OCI-LY1 (cell line): ENCODE results near the gene DNASE2.

Source experiments
- EZH2 ChIP-seq: fragments of 200-600 bp; sonication (generic), shearing (Covaris generic); IDR thresholded peaks from 2 replicates; pipeline ENCODE4 v1.8.0; 2017; ENCODE audit warnings: borderline replicate concordance, mixed run types, mild to moderate bottlenecking, antibody characterized with exemption, low read length, moderate library complexity, mixed read lengths
- TF ChIP-seq, protein P1 (sequence below): fragments of 200-600 bp; sonication (generic), shearing (Covaris generic); IDR thresholded peaks from 2 replicates; pipeline ENCODE4 v1.5.1; 2017; ENCODE audit warnings: mild to moderate bottlenecking, antibody characterized with exemption, low read length, moderate library complexity, mixed read lengths

DNA sequence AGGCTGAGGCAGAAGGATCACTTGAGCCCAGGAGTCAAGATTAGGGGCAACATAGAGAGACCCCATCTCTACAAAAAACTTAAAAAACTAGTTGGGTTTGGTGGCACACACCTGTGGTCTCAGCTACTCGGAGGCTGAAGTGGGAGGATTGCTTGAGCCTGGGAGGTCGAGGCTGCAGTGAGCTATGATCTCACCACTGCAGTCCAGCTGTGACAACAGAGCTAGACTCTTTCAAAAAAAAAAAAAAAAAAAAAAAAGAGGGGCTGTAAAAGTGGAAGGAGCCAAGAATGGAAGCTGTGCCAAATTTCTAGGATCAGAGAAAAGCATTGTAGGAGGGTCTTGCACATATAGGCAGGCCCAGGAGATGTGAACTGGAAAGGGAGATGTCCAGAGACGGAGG, 9.6 kb downstream of the DNASE2 start:
- TF ChIP-seq, protein P1, sequence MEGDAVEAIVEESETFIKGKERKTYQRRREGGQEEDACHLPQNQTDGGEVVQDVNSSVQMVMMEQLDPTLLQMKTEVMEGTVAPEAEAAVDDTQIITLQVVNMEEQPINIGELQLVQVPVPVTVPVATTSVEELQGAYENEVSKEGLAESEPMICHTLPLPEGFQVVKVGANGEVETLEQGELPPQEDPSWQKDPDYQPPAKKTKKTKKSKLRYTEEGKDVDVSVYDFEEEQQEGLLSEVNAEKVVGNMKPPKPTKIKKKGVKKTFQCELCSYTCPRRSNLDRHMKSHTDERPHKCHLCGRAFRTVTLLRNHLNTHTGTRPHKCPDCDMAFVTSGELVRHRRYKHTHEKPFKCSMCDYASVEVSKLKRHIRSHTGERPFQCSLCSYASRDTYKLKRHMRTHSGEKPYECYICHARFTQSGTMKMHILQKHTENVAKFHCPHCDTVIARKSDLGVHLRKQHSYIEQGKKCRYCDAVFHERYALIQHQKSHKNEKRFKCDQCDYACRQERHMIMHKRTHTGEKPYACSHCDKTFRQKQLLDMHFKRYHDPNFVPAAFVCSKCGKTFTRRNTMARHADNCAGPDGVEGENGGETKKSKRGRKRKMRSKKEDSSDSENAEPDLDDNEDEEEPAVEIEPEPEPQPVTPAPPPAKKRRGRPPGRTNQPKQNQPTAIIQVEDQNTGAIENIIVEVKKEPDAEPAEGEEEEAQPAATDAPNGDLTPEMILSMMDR, result no peak
- no peak for TF ChIP-seq EZH2
